ENCODE measurements around the gene ASH1L. TPM values are rescaled to one million over a fixed set of nuclear protein-coding genes. Genes with fewer than 3 reads are reported as not detected.
"Not testable (repeated sequence)": the region's sequence is repeated elsewhere in the genome, so short reads cannot be mapped to it uniquely, and the experiment has no call there.

The ASH1L gene
- total RNA-seq, 4 donors from 2014 or later = 55.6 to 81.3 (median 75.0) TPM

- no peak overlapping the region for H3K4me3 ChIP-seq
- no peaks in the 10 kb centered on the region for H3K36me3 ChIP-seq
- TF ChIP-seq EP300 (IDR thresholded peaks at IDR 0.05) (no peak), POLR2AphosphoS5 (IDR thresholded peaks at IDR 0.05) (no peak), POLR2A (IDR thresholded peaks at IDR 0.05) (no peak)
- TF ChIP-seq, protein P1, sequence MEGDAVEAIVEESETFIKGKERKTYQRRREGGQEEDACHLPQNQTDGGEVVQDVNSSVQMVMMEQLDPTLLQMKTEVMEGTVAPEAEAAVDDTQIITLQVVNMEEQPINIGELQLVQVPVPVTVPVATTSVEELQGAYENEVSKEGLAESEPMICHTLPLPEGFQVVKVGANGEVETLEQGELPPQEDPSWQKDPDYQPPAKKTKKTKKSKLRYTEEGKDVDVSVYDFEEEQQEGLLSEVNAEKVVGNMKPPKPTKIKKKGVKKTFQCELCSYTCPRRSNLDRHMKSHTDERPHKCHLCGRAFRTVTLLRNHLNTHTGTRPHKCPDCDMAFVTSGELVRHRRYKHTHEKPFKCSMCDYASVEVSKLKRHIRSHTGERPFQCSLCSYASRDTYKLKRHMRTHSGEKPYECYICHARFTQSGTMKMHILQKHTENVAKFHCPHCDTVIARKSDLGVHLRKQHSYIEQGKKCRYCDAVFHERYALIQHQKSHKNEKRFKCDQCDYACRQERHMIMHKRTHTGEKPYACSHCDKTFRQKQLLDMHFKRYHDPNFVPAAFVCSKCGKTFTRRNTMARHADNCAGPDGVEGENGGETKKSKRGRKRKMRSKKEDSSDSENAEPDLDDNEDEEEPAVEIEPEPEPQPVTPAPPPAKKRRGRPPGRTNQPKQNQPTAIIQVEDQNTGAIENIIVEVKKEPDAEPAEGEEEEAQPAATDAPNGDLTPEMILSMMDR (IDR thresholded peaks at IDR 0.05) = no peak
- H3K4me1 ChIP-seq = peaks cover 0 to 4% (median 0%) of the 10 kb centered on the region in 3 donors
- no peaks in the 10 kb centered on the region for H3K27me3 ChIP-seq
- no peak overlapping the region for H3K27ac ChIP-seq
- WGBS, 2 donors (ENCODE audit: low coverage in 1 of 2) = 83% methylated on average over 1 to 3 of the region's 3 CpGs
- no peaks in the 10 kb centered on the region for H3K9me3 ChIP-seq
- ATAC-seq = no peak
These were observed 11.5 kb upstream of the ASH1L start for GRCh38 chr1:155574077-155574476.

DNA sequence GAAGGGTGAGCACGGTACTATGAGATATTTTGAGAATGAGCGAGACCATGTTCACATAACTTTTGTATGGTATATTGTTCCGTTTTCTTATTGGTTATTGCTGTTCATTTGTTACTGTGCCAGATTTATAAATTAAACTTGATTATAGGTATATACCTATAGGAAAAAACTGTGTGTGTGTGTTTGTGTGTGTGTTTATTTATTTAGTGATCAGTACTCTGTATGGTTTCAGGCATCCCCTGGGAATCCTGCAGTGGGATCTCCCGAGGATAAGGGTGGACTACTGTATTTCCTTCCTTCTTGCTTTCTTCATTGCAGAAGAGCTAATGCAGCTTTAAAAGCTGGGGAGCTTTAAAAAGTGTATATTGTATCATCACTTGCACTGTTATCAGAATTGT lies 8.0 kb upstream of the ASH1L start:
- ATAC-seq = no peak
- Histone ChIP-seq H3K27me3 (no peaks in the 10 kb centered on the region), H3K36me3 (no peaks in the 10 kb centered on the region), H3K4me3 (no peak overlapping the region), H3K27ac (no peak overlapping the region), H3K4me1 (peaks cover 0 to 4% (median 0%) of the 10 kb centered on the region in 3 donors), H3K9me3 (no peaks in the 10 kb centered on the region)
- whole genome bisulfite sequencing, 2 donors (ENCODE audit: low coverage in 1 of 2) = 78 to 86% methylated on average over 4 of the region's 4 CpGs
- TF ChIP-seq EP300 (IDR thresholded peaks at IDR 0.05) (no peak), POLR2AphosphoS5 (IDR thresholded peaks at IDR 0.05) (no peak)

GRCh38 chr1:155569988-155570592 lies 7.5 kb upstream of the ASH1L start:
- Histone ChIP-seq H3K4me3 (no peak overlapping the region), H3K27me3 (no peaks in the 10 kb centered on the region), H3K4me1 (peaks cover 0 to 9% (median 0%) of the 10 kb centered on the region in 3 donors), H3K27ac (no peak overlapping the region), H3K9me3 (no peaks in the 10 kb centered on the region), H3K36me3 (no peaks in the 10 kb centered on the region)
- ATAC-seq = no peak
- WGBS, 2 donors (ENCODE audit: low coverage in 1 of 2) = 80 to 84% methylated on average over 3 to 6 of the region's 6 CpGs
- TF ChIP-seq, protein P1 (IDR thresholded peaks at IDR 0.05) = no peak
- TF ChIP-seq POLR2A (IDR thresholded peaks at IDR 0.05) (no peak), EP300 (IDR thresholded peaks at IDR 0.05) (no peak), POLR2AphosphoS5 (IDR thresholded peaks at IDR 0.05) (no peak)

DNA sequence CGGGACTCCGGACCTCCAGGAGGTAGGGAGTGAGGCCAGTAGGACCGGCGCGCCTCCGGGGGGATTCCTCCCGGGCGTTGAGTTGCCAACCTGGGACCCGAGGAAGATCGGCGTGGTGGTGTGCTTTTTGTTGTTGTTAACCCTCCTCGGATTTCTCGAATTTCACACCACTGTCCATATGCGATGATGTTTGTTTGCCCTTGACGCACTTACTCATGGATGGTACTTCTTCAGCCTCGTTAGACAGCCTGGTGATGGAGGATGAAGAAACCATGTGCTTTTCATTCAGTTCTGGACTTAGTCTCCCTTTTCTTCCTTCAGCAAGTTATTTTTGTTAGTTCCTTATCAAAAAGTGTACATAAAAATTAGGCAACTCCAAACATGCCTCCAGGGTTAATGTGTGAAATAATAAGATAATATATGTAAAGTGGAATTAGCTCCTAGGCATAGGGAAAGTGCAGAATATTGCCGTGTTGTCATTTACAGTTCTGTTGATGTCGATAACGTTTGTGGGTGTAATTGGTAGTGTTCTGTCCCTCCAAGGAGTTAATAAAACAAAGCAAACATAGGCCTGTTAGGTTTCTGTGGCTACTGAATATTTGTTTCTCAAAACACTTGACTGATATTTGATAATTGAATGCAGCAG lies 897 bp upstream of the ASH1L start:
- peak overlapping the region; percentile 91 to 98 (median 96) for H3K27ac ChIP-seq
- H3K4me3 ChIP-seq = peak overlapping the region; percentile 59 to 86
- ATAC-seq, H3K36me3 ChIP-seq, H3K27me3 ChIP-seq, H3K9me3 ChIP-seq: not testable (repeated sequence)
- 0 to 1% methylated on average over 5 to 19 of the region's 19 CpGs for whole genome bisulfite sequencing, 2 donors (ENCODE audit: low coverage in 1 of 2)
- peaks cover 0 to 43% (median 20%) of the 10 kb centered on the region in 3 donors for H3K4me1 ChIP-seq

DNA sequence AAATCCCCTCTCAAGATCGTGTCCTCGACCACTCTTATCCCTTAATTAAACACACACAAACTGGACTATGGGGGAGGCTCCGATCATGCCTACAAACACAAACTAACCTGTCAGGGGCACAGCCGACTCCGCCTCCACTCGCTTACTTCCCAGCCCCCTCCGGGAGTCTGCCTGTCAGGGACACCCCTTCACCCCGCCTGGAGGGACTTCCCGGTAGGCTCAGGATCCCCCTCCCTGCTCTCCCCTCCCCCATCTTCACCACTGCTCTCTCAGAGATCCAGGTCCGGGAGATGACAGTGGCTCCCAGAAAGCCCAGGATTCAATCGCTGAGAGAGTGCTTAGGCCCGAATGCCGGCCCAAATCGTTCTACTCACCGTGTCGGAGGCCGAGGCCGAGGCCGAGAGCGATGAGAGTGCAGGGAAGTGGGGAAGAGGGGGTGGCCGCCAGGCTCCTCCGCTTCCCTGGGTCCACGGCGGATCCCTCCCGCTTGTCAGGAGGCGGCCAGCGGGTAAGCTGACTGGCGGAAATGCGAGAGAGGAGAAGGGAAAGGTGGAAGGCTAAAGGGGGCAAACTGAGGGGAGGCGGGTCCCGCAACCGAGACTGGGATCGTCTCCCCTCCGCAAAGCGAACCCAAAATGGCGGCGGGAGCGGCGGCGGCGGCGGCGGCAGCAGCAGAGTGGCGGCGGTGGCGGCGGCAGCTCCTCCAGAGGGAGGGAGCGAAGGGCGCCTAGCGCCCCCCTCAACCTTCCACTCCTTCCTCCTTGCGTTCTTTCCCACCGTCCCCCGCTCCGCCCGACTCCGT lies 623 bp downstream of the ASH1L start:
- H3K27me3 ChIP-seq, H3K36me3 ChIP-seq, H3K9me3 ChIP-seq: not testable (repeated sequence)
- Histone ChIP-seq H3K4me3 (peak overlapping the region; percentile 59 to 86), H3K4me1 (peaks cover 0 to 58% (median 22%) of the 10 kb centered on the region in 3 donors), H3K27ac (peak overlapping the region; percentile 91 to 98 (median 96))
- WGBS, 2 donors (ENCODE audit: low coverage in 1 of 2) = 0% methylated on average over 8 to 12 of the region's 56 CpGs
- ATAC-seq = peak; percentile 40

DNA sequence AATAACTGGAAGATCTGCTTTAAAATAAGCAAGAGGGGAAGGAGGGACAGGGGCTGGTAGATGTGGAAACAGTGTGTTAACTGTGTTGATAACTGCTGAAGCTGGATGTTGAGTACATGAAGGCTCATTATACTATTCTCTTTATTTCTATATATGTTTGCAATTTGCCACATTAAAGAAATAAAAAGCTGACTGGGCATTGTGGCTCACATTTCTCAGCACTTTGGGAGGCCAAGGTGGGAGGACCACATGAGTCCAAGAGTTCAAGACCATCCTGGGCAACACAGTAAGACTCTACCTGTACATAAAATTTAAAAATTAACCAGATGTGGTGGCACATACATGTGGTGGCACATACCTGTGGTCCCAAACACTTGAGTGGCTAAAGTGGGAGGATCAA lies 6.7 kb downstream of the ASH1L start:
- no peak for ATAC-seq
- Histone ChIP-seq H3K27me3 (no peaks in the 10 kb centered on the region), H3K4me1 (peaks cover 0 to 72% (median 10%) of the 10 kb centered on the region in 3 donors), H3K36me3 (peaks cover 0 to 14% of the 10 kb centered on the region in 2 donors), H3K9me3 (no peaks in the 10 kb centered on the region), H3K27ac (no peak overlapping the region), H3K4me3 (no peak overlapping the region)
- TF ChIP-seq EP300 (IDR thresholded peaks at IDR 0.05) = no peak
